Measurements from ENCODE around the gene NUP37.
"Not testable (repeated sequence)": the region's sequence is repeated elsewhere in the genome, so short reads cannot be mapped to it uniquely, and the experiment has no call there.

Gene NUP37

DNA sequence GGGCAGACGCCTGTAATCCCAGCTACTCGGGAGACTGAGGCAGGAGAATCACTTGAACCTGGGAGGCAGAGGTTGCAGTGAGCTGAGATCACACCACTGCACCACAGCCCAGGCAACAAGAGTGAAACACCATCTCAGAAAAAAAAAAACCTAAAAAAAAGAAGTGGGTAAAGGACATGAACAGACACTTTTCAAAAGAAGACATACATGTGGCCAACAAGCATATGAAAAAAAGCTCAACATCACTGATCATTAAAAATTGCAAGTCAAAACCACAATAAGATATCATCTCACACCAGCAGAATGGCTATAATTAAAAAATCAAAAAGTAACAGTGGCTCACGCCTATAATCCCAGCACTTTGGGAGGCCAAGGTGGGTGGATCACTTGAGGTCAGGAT, 10.8 kb upstream of the NUP37 start:
- not testable (repeated sequence) for H3K9me3 ChIP-seq; H3K36me3 ChIP-seq; H3K27ac ChIP-seq; H3K4me3 ChIP-seq (ENCODE audit: low read depth in 1 of 2, low read length in 1 of 2); H3K4me1 ChIP-seq (ENCODE audit: control insufficient read depth in 1 of 2, insufficient read depth in 1 of 2, low read depth in 1 of 2, low read length in 1 of 2); H3K27me3 ChIP-seq

DNA sequence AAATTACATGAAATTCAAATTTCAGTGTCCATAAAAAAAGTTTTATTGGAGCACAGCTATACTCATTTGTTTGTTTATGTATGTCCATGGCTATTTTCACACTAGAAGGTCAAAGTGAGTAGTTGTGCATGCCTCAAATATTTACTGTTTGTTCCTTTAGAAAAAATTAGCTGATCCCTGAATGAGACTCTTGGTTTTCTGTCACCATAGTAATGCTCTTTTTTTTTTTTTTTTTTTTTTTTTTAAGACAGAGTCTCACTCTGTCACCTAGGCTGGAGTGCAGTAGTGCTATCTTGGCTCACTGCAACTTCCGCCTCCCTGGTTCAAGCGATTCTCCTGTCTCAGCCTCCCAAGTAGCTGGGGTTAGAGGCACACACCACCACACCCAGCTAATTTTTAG, 1.4 kb upstream of the NUP37 start:
- not testable (repeated sequence) for H3K4me3 ChIP-seq (ENCODE audit: low read depth in 1 of 2, low read length in 1 of 2); H3K27me3 ChIP-seq; H3K27ac ChIP-seq; H3K9me3 ChIP-seq
- peaks cover 18% of the 10 kb centered on the region for H3K36me3 ChIP-seq
- peaks cover 23 to 26% of the 10 kb centered on the region in 2 experiments for H3K4me1 ChIP-seq (ENCODE audit: control insufficient read depth in 1 of 2, insufficient read depth in 1 of 2, low read depth in 1 of 2, low read length in 1 of 2)

DNA sequence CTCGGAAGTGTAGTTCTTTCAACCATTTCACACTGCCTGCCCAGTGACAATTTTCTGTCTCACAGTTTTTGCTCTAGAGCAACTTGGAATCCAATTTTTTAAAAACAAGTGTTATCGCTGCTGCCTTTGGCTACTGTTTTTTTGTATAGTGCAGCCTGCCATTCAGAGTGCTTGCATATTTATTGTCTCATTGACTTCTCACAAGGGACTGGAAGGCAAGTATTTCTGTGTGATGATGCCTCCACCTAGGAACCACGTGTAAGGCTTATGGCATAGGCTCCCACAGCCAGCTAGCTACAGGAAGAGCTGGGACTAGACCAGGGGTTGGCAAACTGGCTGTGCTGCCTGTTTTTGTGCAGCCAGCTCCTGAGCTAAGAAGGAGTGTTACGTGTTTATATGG, 972 bp upstream of the NUP37 start:
- H3K27me3 ChIP-seq: no peaks in the 10 kb centered on the region
- H3K4me1 ChIP-seq (ENCODE audit: control insufficient read depth in 1 of 2, insufficient read depth in 1 of 2, low read depth in 1 of 2, low read length in 1 of 2): peaks cover 23 to 26% of the 10 kb centered on the region in 2 experiments
- H3K4me3 ChIP-seq (ENCODE audit: low read depth in 1 of 2, low read length in 1 of 2): peak overlapping the region; percentile 82 to 91
- H3K9me3 ChIP-seq: no peaks in the 10 kb centered on the region
- H3K27ac ChIP-seq: no peak overlapping the region
- TF ChIP-seq, protein P1, sequence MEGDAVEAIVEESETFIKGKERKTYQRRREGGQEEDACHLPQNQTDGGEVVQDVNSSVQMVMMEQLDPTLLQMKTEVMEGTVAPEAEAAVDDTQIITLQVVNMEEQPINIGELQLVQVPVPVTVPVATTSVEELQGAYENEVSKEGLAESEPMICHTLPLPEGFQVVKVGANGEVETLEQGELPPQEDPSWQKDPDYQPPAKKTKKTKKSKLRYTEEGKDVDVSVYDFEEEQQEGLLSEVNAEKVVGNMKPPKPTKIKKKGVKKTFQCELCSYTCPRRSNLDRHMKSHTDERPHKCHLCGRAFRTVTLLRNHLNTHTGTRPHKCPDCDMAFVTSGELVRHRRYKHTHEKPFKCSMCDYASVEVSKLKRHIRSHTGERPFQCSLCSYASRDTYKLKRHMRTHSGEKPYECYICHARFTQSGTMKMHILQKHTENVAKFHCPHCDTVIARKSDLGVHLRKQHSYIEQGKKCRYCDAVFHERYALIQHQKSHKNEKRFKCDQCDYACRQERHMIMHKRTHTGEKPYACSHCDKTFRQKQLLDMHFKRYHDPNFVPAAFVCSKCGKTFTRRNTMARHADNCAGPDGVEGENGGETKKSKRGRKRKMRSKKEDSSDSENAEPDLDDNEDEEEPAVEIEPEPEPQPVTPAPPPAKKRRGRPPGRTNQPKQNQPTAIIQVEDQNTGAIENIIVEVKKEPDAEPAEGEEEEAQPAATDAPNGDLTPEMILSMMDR (IDR thresholded peaks at IDR 0.05): no peak
- peaks cover 21% of the 10 kb centered on the region for H3K36me3 ChIP-seq

DNA sequence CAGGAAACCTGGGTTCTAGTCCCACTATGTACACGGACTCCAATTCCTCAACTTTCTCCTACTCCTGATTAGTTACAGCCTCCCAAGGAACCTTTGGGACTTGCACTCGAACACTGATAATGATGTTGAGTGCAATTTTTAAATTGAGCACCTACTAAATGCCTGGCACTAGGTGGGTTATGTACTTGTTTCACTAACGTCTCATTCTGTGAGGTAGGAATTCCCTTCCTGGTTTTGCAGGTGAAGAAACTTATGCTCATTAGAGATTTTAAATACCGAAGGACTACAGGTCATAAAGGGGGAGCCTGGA, 605 bp upstream of the NUP37 start:
- peak overlapping the region; percentile 82 to 91 for H3K4me3 ChIP-seq (ENCODE audit: low read depth in 1 of 2, low read length in 1 of 2)
- H3K27ac ChIP-seq: peak overlapping the region; percentile 72
- H3K27me3 ChIP-seq: no peaks in the 10 kb centered on the region
- H3K36me3 ChIP-seq: peaks cover 22% of the 10 kb centered on the region
- no peaks in the 10 kb centered on the region for H3K9me3 ChIP-seq
- TF ChIP-seq, protein P1 (IDR thresholded peaks at IDR 0.05): no peak
- peaks cover 23 to 26% of the 10 kb centered on the region in 2 experiments for H3K4me1 ChIP-seq (ENCODE audit: control insufficient read depth in 1 of 2, insufficient read depth in 1 of 2, low read depth in 1 of 2, low read length in 1 of 2)

DNA sequence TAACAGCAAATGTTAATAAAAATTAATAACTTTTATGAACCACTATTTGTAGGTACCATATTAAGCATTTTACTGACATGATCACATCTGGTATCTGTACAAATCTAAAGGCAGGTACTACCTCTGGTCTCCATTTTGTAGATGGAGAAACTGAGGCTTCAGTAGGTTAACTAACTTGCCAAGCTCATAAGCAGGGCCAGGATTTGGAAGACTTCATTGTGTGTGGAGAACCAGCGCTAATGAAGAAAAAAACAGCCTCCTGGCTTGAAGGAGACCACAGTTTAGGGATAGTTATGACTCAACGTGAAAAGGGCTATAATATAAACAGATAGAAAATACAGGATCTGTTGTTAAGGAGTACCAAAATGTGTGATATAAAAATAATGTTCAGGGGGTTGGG, 1.0 kb downstream of the NUP37 start:
- Histone ChIP-seq H3K27me3 (no peaks in the 10 kb centered on the region), H3K4me3 (ENCODE audit: low read depth in 1 of 2, low read length in 1 of 2) (no peak overlapping the region), H3K36me3 (peaks cover 21% of the 10 kb centered on the region), H3K4me1 (ENCODE audit: control insufficient read depth in 1 of 2, insufficient read depth in 1 of 2, low read depth in 1 of 2, low read length in 1 of 2) (peaks cover 23 to 26% of the 10 kb centered on the region in 2 experiments), H3K27ac (no peak overlapping the region), H3K9me3 (no peaks in the 10 kb centered on the region)
- TF ChIP-seq, protein P1 (IDR thresholded peaks at IDR 0.05): no peak

DNA sequence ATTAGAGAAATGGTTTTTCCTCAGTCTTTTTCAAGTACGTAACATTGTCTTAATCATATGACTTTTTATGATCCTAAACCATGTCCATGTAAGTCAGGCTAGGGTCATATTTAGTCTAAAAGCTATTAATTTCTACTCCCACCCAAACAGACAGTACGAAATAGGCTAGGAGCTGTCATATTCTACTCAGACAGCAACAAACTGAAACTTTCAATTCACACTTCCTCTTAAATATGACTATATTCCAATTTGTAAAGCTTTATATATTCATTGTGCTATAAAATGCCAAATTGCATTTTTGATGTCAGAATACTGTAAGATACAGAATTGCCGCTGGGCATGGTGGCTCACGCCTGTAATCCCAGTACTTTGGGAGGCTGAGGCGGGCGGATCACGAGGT, 3.5 kb downstream of the NUP37 start:
- H3K27me3 ChIP-seq: no peaks in the 10 kb centered on the region
- TF ChIP-seq, protein P1 (IDR thresholded peaks at IDR 0.05): no peak
- peaks cover 18 to 19% of the 10 kb centered on the region in 2 experiments for H3K4me1 ChIP-seq (ENCODE audit: control insufficient read depth in 1 of 2, insufficient read depth in 1 of 2, low read depth in 1 of 2, low read length in 1 of 2)
- no peaks in the 10 kb centered on the region for H3K9me3 ChIP-seq
- no peak overlapping the region for H3K27ac ChIP-seq
- peaks cover 28% of the 10 kb centered on the region for H3K36me3 ChIP-seq
- no peak overlapping the region for H3K4me3 ChIP-seq (ENCODE audit: low read depth in 1 of 2, low read length in 1 of 2)

DNA sequence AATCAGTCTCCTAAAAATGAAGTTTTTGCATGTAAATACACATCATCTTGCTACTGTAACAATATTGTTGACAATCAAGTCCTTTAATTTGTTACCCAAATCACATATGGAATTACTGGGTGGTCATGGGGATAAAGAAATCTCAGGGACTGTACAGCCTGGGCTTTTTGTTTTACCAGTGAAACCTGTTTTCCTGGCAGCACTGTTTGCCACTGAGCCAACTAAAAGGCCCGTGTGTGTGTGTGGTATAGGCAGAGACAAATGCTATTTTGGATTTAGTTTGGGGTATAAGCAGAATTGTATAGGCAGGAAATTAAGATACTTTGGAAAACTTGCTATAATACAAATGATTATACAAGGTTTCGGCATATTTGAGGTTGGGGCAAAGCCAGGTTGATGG, 5.7 kb downstream of the NUP37 start:
- H3K36me3 ChIP-seq: peaks cover 40% of the 10 kb centered on the region
- TF ChIP-seq, protein P1 (IDR thresholded peaks at IDR 0.05): no peak
- H3K4me1 ChIP-seq (ENCODE audit: control insufficient read depth in 1 of 2, insufficient read depth in 1 of 2, low read depth in 1 of 2, low read length in 1 of 2): peaks cover 2 to 3% of the 10 kb centered on the region in 2 experiments

More for the DNA sequence above, 5.7 kb downstream of the NUP37 start:
- Histone ChIP-seq H3K27ac (no peak overlapping the region), H3K27me3 (no peaks in the 10 kb centered on the region), H3K9me3 (no peaks in the 10 kb centered on the region), H3K4me3 (ENCODE audit: low read depth in 1 of 2, low read length in 1 of 2) (no peak overlapping the region)
